Uterus (tissue), 2 donors: ENCODE results near the gene NEMP2.

Source experiments
- POLR2A ChIP-seq, 2 donors: fragments of 450-650 bp; IDR thresholded peaks; one replicate each; pipeline ENCODE4 v1.6.1; 2016; ENCODE audit warnings: antibody characterized with exemption in 2 of 2, mild to moderate bottlenecking in 1 of 2, moderate library complexity in 1 of 2
- TF ChIP-seq, protein P1 (sequence below), 4 experiments: fragments of 200-600 bp in 2 of 4; fragments of 450-650 bp in 2 of 4; sonication (generic) in 2 of 4; IDR thresholded peaks; one replicate each; pipeline ENCODE4 v1.5.1; 2016 to 2019; ENCODE audit warnings: antibody characterized with exemption in 4 of 4, mild to moderate bottlenecking in 2 of 4, moderate library complexity in 1 of 4

DNA sequence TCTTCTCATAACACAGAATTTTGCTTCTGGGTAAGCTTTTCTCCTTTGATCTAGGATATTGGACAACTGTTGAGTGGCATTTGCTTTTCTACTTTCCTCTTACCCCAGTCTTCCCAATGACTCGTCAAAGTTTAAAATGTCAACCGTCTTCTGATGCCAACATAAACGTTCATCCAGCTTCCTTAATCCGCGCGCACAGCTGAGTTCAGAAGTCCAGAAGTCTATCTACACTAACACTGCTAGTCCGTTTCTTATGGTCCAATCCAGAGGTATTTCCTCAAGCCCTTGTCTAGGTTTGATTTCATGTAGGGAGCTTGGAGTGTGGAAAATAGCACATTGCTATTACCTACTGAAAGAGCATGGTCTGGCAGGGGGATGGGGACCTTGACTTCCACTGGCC lies 77.7 kb downstream of the NEMP2 start:
- TF ChIP-seq POLR2A (IDR thresholded peaks at IDR 0.05) = no peak
- TF ChIP-seq, protein P1, sequence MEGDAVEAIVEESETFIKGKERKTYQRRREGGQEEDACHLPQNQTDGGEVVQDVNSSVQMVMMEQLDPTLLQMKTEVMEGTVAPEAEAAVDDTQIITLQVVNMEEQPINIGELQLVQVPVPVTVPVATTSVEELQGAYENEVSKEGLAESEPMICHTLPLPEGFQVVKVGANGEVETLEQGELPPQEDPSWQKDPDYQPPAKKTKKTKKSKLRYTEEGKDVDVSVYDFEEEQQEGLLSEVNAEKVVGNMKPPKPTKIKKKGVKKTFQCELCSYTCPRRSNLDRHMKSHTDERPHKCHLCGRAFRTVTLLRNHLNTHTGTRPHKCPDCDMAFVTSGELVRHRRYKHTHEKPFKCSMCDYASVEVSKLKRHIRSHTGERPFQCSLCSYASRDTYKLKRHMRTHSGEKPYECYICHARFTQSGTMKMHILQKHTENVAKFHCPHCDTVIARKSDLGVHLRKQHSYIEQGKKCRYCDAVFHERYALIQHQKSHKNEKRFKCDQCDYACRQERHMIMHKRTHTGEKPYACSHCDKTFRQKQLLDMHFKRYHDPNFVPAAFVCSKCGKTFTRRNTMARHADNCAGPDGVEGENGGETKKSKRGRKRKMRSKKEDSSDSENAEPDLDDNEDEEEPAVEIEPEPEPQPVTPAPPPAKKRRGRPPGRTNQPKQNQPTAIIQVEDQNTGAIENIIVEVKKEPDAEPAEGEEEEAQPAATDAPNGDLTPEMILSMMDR (IDR thresholded peaks at IDR 0.05) = no peak
